T47D (cell line): Measurements from ENCODE around the gene RPS21.

Source experiments
- DNase-seq, 2 experiments: peaks; one replicate each; pipeline versions ENCODE4 v3.0.0 to v3.0.0-alpha.2; 2011 to 2012; ENCODE audit warnings: low read depth in 1 of 2, low spot score in 1 of 2
- JUND ChIP-seq: IDR thresholded peaks from 2 replicates; pipeline ENCODE4 v1.6.1; 2012; ENCODE audit warnings: low read depth
- in situ Hi-C: cut with HindIII; loops from 2 replicates; pipeline ENCODE4 v1.10.0; 2016; ENCODE audit warnings: low sequenced_read_pairs, low pct_unique_long_range_greater_than_20kb

The RPS21 gene

DNA sequence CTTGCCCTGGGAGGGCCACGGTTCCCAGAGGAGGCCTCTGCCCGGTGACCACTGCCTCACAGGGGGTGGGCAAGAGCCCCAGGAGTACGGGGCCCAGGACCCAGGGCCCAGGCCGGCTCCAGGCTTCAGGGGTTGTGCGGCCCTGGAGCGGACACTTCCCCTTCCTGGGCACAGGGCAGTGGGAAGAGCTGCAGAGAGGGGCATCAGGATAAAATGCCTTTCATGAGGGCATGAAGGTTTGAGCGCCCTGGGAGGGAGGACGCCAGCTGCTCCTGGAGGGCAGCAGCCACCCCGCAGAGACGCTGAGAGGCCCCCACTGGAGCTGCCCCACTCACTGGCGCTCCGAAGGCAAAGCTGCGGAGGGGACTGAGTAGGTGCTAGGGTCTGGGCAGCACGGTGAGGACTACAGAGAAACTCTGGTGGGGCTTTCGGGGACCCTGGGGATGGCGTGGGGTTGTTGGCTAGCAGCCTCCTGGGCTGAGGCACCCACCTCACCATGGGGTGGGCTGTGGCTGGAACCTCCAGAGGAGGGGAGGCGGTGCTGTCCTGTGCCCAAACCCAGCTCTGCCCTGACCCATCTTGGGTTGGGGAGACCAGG, 30.2 kb upstream of the RPS21 start:
- no peak for TF ChIP-seq JUND
- no peak for DNase-seq
- in situ Hi-C loops = no loop called here

DNA sequence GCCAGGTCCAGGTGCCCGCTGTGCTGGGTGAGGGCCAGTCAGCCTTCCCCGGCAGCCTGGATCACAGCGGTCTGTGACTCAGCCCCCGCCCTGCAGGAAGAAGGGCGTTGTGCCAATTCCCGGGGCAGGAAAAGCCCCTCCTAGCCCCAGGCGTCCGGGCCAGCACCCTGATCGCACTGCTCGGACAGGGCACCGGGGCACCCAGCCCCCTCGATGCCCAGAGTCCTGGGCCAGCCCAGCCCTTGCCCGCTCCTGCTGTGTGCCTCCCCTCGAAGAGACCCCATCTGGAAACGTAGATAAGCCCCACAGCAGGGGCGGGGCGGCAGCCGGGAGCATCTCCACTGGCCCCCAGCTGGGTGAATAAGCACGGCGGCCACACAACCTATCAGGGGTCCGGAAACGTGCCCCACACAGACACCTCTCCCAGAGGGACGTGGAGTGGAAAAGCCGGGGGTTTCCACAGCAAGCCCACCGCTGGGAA, 29.7 kb upstream of the RPS21 start:
- in situ Hi-C loops = no loop called here
- TF ChIP-seq JUND = no peak
- no peak for DNase-seq

DNA sequence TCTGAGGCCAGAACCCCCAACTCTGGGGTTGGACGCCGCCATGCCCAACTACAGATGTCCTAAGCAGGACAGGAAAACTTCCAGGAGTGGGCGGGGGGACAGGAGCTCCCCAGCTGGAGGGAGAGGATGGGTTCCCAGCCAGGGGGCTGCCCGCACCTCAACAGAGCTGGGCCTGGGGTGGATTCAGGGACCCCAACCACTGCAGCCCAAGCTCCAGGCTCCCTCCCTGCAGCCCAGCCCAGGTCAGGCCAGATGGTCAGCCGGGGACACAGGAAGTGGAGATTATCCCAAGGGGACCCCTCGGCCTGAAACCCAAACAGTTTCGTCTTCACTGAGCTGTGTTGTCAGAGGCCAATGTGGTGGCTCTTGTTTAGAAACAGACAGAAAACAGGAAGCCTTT, 29.2 kb upstream of the RPS21 start:
- no peak for DNase-seq
- in situ Hi-C loops = no loop called here

DNA sequence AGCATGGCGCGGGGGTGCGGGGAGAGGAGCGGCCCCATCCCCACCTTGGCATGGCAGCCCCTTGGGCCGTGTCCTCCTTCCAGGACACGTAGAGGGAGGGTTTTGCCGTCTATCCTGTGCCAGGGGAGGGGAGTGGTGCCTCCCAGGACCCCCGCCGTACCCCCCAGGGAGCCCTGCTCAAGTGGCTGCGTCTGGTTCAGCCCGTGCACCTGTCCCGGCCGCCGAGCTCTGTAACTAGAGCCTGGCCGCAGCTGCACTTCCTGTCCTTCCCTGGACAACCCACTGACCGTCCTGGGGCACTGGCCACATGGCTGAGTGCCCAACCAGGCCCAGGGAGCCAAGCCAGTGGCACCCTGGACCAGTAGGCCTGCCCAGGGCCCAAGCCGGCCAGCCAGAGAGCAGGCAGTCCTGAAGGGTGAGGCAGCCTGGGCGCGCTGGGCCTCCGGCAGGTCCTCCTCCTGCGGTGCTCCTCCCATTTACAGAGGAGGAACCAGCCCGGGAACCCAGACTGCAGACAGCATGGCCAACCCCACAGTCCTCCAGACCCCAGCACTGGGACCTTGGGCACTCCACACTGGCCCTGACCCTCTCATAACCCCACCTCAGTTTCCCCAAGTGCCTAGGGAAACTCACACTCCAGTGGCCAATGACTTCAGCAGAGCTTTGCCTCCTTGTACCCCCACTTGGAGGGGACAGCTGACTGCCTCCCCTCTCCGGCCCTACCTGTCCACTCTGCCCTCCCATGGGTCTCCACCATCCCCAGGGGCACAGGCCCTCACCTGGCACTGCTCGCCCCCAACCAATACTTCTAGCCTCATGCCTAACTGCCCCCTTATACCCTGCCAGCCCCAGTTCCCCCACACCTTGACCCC, 28.5 kb upstream of the RPS21 start:
- DNase-seq = peak; percentile 83 to 91
- no peak for TF ChIP-seq JUND
- in situ Hi-C loops = no loop called here

More for the DNA sequence above, 29.2 kb upstream of the RPS21 start:
- TF ChIP-seq JUND = no peak

DNA sequence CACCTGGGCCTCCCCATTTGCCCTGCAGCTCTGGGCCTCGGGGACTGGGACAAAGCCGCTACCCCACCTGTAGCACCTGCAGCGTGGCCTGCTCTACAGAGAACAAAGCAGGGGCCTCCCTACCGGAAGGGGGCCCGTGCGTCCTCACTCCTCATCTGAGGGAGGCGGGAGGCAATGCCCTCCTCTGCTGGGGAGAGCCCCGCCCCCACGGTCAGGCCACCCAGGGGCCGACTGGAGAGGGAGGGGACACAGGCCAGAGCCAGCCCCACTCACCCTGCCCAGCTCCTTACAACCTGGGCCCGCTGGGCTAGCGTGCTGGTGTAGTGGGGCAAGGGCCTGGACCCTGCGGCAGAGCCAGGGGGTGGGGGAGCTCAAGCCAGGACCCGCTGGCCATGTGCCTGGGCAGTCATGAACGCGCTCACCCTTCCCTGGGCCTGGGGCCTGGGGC, 27.8 kb upstream of the RPS21 start:
- DNase-seq = no peak
- in situ Hi-C loops = no loop called here
- TF ChIP-seq JUND = no peak

DNA sequence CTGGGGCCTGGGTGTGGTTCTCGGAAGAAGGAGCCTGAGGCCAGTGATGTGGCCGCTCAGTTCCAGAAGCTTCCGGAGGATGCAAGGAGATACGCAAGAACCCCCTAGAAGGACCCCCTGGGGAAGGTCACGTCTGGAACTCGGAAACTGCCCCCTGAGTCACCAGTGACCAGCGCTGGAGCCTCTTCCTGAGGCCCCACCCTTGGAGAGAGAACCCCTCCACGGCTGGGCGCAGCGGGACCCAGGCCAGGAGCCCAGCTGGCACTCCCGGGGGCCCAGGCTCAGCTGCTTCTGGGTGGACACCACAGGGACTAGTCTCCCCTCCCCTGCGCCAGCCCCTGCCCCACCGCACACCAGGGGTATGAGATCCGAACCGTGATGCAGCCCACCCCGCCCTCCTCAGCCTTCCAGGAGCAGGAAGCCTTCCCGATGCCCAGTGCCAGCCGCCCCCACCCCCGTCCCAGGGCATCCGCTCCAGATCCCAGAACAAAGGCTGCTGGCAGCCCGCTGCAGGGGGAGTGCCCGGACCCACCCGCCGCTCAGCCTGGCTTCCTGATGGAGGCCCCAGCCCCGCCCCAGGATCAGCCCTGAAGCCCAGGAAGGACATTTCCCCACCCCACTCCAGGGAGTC, 27.3 kb upstream of the RPS21 start:
- in situ Hi-C loops = no loop called here
- no peak for TF ChIP-seq JUND
- DNase-seq = no peak

DNA sequence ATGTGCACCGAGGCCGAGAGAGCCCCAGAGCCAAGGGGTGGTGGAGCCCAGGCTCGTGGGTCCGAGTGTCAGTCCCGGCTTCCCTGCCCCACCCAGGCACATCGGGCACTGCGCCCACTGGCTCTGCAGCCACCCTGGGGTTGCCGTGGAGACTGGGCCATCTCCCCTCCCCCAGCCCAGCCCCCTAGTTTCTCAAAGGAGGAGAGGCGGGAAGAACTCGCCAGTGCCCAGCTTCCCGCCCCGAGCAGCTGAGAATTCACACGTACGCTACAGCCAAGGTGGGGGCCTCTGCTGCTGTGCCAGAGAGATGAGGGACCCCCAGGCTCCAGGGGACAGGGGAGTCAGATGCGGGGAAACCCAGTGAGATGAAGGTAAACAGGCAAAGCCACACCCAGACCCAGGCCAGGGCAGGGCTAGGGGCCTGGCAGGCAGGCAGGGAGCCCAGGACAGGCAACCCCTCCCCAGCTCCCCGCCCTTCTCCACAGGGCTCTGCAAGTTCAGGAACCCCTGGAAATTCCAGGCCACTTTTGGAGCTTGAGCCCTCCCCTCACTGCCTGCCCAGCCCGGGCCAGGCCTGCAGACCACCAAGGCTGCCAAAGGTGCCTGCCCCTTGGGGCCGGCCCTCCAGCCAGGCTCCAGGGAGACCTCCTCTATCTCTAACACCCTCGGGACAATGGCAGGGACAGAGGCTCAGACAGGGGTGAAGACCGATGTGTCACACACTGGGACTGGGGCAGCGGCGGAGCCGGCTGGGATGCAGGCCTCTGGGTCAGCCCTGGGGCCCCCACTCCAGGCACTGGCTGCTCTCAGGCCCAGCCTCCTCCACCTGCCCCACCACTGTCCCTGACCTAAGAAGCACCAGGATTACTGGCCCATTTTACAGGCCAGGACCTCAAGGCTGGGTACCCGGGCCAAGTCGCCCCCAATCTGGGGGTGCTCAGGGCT, 25.8 kb upstream of the RPS21 start:
- no peak for DNase-seq
- TF ChIP-seq JUND = no peak
- in situ Hi-C loops = no loop called here

DNA sequence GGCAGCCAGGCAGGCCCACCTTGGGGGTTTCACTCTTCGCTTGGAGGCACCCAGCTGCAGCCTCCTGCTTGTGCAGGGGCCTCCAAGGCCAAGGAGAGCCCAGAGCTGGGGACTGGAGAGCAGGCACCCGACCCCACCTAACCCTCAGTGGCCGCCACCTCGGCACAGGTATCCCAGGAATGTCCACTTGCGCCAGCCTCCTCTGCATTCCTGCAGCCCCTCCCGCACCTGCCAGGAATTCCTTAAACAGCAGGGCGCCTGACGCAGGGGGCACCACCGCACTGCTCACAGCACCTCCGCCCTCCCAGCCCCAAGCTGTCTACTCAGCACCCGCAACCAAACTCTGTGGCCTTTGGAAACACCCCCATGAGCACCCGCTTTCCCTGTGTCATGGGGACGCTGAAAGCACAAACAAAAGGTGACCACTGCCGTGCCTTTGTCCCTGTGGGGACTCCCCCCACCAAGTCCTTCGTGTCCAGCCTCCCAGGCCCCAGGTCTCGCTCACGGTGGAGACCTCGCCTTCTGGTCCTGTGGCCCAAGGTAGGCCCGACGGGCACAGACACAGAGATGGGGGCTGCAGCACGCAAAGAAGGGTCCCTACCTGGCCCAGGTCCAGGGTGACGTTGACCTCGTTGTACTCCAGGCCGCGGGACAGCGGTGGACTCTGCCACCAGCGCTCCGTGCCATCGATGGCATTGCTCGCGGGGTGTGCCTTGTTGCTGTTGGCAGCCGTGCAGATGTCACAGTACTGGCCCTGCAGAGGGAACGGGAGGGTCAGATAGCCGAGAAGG, 24.9 kb upstream of the RPS21 start:
- in situ Hi-C loops = no loop called here
- peak; percentile 67 to 94 for DNase-seq
- TF ChIP-seq JUND = no peak

DNA sequence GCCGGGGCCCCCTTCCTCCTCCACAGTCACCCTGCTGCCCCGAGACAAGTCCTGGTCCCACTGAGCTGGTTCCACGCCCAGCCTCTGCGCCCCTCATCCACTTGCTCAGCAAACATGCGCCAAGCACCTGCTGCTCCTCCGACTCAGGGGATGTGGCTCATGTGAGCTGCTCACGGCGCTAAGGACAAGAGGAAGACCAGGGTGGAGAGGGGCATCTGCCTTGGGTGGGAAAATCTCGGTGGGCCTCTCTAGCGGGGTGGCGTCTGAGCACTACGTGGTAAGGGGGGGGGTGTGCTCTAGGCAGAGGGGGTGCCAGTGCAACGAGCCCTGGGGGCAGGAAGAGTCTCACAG, 24.3 kb upstream of the RPS21 start:
- in situ Hi-C loops = no loop called here
- DNase-seq = no peak
- TF ChIP-seq JUND = no peak

DNA sequence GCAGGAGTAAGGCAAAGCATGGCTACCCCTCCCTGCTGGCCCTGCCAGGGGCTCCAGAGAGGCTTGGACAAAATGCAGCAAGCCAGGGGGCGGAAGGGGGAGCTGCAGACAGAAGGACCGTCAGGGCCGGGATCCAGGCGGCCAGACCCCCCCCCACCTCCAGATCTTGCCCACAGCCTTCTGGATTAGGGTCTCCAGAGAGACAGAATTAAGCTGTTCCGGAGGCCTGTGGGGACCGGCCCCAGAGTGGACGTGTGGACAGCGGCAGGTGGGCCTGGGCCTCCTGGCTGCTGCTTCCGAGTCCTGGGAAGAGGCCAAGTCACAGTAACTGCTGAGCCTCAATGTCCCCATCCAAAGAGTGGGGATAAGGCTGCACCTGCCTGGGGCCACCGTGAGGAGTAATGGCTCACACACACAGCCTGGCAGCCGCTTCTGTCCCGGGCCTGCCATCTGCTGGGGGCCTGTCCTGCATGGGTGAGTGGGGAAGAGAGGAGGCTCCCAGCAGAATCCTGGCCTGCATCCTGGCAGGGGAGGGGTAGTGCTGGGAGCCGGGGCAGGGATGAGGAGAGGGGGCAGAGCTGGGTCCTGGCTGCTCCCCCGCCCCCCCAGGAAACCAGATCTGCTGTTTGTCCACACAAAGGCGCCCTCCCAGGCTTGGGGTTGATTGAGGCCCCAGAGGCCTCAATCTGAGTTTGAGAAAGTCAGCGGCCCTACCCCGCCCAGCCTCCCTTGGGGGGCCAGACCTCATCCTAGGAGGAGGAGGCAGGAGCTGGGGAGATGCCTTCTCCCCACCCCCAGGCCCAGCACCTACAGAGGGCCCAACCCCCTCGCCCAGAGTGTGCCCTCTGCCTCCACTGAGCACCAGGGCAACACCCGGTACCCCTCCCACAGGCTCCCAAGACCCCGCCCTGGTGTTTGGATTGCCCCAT, 23.6 kb upstream of the RPS21 start:
- no peak for TF ChIP-seq JUND
- in situ Hi-C loops = no loop called here
- DNase-seq = peak in 1 of 2 experiments; percentile 82
